GM12878 (cell line): ENCODE results near the gene ARAF. TPM values are rescaled to one million over a fixed set of nuclear protein-coding genes. Genes with fewer than 3 reads are reported as not detected.

Source experiments
- ATAC-seq: fragments of 200-7000 bp; cut with Tn5 transposase; 3 replicates; pipeline ENCODE4 v1.9.1; 2020; ENCODE audit warnings: mild to moderate bottlenecking, moderate library complexity
- BruUV-seq: library from RNA; stranded (reverse); fragments of 400-500 nt; replicated peaks from 2 replicates; lab custom pipeline; 2021; lab: Mats Ljungman, UMichigan
- CTCF ChIA-PET: fragments of 300-600 bp; sonication (Branson Sonifier 250); formaldehyde crosslinking; extraction: SDS; loops from one replicate; lab custom pipeline; 2021; ENCODE audit warnings: inconsistent platforms; lab: Yijun Ruan, JAX
- POLR2A ChIA-PET: fragments of 350-600 bp; formaldehyde crosslinking; extraction: SDS; loops from one replicate; lab custom pipeline; 2021; ENCODE audit warnings: inconsistent platforms; lab: Charles Lee
- RAD21 ChIA-PET: fragments of 300-600 bp; sonication (Branson Sonifier 250); formaldehyde crosslinking; loops from one replicate; lab custom pipeline; 2023; ENCODE audit warnings: antibody characterized with exemption; ENCODE audit not compliant: unreplicated experiment; lab: Charles Lee
- SMC1A ChIA-PET: fragments of 300-600 bp; sonication (Branson Sonifier 250); formaldehyde crosslinking; loops from one replicate; lab custom pipeline; 2023; ENCODE audit not compliant: unreplicated experiment, uncharacterized antibody; lab: Charles Lee
- DNase-seq: peaks from one replicate; pipeline ENCODE4 v3.0.0-alpha.2; 2011; ENCODE audit warnings: low read depth, low spot score
- FAIRE-seq: peaks from 3 replicates; lab custom pipeline; 2011; peaks lifted over from hg19 to GRCh38; lab: Jason Lieb, UNC
- H2AFZ ChIP-seq: 2 replicates; pipeline ENCODE4 v1.6.0; 2011; ENCODE audit warnings: low read depth, low read length, control low read depth; ENCODE audit not compliant: control insufficient read depth
- H3K27ac ChIP-seq: 2 replicates; pipeline ENCODE4 v1.5.1; 2011; ENCODE audit warnings: control low read depth; ENCODE audit not compliant: control insufficient read depth, insufficient read depth
- H3K27me3 ChIP-seq, 2 experiments: replicated peaks in 1 of 2; 2 replicates each; pipeline versions ENCODE4 v1.6.0 to v1.6.1; 2011; ENCODE audit warnings: low read length in 1 of 2; ENCODE audit not compliant: control insufficient read depth in 2 of 2, insufficient read depth in 2 of 2
- H3K36me3 ChIP-seq, 2 experiments: 2 replicates each; pipeline ENCODE4 v1.5.1; 2011; ENCODE audit warnings: low read length in 1 of 2; ENCODE audit not compliant: control insufficient read depth in 2 of 2, insufficient read depth in 2 of 2
- H3K4me1 ChIP-seq: 2 replicates; pipeline ENCODE4 v1.6.1; 2011; ENCODE audit warnings: mild to moderate bottlenecking, low read length, moderate library complexity, mixed read lengths; ENCODE audit not compliant: control insufficient read depth, insufficient read depth
- H3K4me2 ChIP-seq: 2 replicates; pipeline ENCODE4 v1.6.0; 2011; ENCODE audit warnings: control low read depth; ENCODE audit not compliant: control insufficient read depth, insufficient read depth
- H3K4me3 ChIP-seq: fragments of 200-600 bp; sonication (generic); 2 replicates; pipeline ENCODE4 v1.5.1; 2016
- H3K79me2 ChIP-seq: 2 replicates; pipeline ENCODE4 v1.6.0; 2011; ENCODE audit warnings: low read length; ENCODE audit not compliant: control insufficient read depth, insufficient read depth
- H3K9ac ChIP-seq: 2 replicates; pipeline ENCODE4 v1.8.0; 2011; ENCODE audit warnings: low read length, control low read depth, mixed read lengths; ENCODE audit not compliant: control insufficient read depth, insufficient read depth
- H3K9me3 ChIP-seq: replicated peaks from 3 replicates; pipeline ENCODE4 v1.5.1; 2011; ENCODE audit warnings: mild to moderate bottlenecking, low read length; ENCODE audit not compliant: control insufficient read depth, insufficient read depth
- H4K20me1 ChIP-seq: 2 replicates; pipeline ENCODE4 v1.6.0; 2011; ENCODE audit not compliant: control insufficient read depth, insufficient read depth
- FOXK2 ChIP-seq: fragments of 450-650 bp; IDR thresholded peaks from 2 replicates; pipeline ENCODE4 v1.6.1; 2017; ENCODE audit warnings: mild to moderate bottlenecking, moderate library complexity
- MXI1 ChIP-seq: fragments of 150-350 bp; IDR thresholded peaks from 2 replicates; pipeline ENCODE4 v1.6.1; 2011; ENCODE audit warnings: low read depth, mild to moderate bottlenecking, inconsistent platforms, low read length, improper control_type of control experiment
- RB1 ChIP-seq: fragments of 450-650 bp; formaldehyde crosslinking; IDR thresholded peaks from 2 replicates; pipeline ENCODE4 v1.6.1; 2017; ENCODE audit warnings: mild to moderate bottlenecking, borderline replicate concordance
- WRNIP1 ChIP-seq: IDR thresholded peaks from 2 replicates; pipeline ENCODE4 v1.6.1; 2011; ENCODE audit warnings: low read depth, low read length, improper control_type of control experiment, borderline replicate concordance
- WGBS: methylation state at CpG from one replicate; pipeline ENCODE4 v1.1.6; 2016; ENCODE audit warnings: low lambda C conversion rate; ENCODE audit not compliant: insufficient replicate concordance, insufficient coverage; ENCODE audit errors: missing lambda C conversion rate; 5-methylcytosine and 5-hydroxymethylcytosine counted together
- in situ Hi-C: fragments of 300-500 bp; cut with MboI; formaldehyde crosslinking; loops from 9 replicates; pipeline ENCODE4 v1.14.3; 2018; ENCODE audit warnings: mixed read lengths
- intact Hi-C: fragments of 100-400 bp; cut with micrococcal nuclease; formaldehyde crosslinking; loops from one replicate; pipeline ENCODE4 v1.14.2; 2022; ENCODE audit not compliant: unreplicated experiment
- polyA plus RNA-seq, 11 experiments: library from polyadenylated mRNA; depleted of rRNA in 4 of 11; unstranded in 6 of 11; stranded (reverse) in 5 of 11; fragments of >200 nt; fragmentation: Nextera tagmentation in 4 of 11; fragmentation: Illumina TruSeq in 1 of 11; extraction: Ambion mirVana in 4 of 11; extraction: Trizol in 1 of 11; gene quantifications; 1 replicate in 1 of 11; 2 replicates in 10 of 11; pipeline versions ENCODE4 v1.2.1 to v1.2.3, GENCODE V29; 2011 to 2016; ENCODE audit warnings: inconsistent platforms in 2 of 11, missing spikeins in 2 of 11, low read depth in 1 of 11
- total RNA-seq, 4 experiments: library from RNA; depleted of rRNA in 3 of 4; stranded (reverse); fragments of >200 nt in 3 of 4; fragmentation: Illumina TruSeq in 1 of 4; extraction: Trizol in 1 of 4; gene quantifications; 2 replicates each; pipeline versions ENCODE4 v1.2.1 to v1.2.3, GENCODE V29; 2013 to 2021
- TF ChIP-seq, protein P1 (sequence below): IDR thresholded peaks from 2 replicates; pipeline ENCODE4 v1.6.1; 2012; ENCODE audit warnings: low read depth, low read length, improper control_type of control experiment
- TF ChIP-seq, protein P2 (sequence below): fragments of 450-650 bp; IDR thresholded peaks from 2 replicates; pipeline ENCODE4 v1.6.1; 2017; ENCODE audit warnings: mild to moderate bottlenecking, moderate library complexity
- TF ChIP-seq, protein P3 (sequence below): fragments of 450-650 bp; IDR thresholded peaks from 2 replicates; pipeline ENCODE4 v1.6.1; 2018; ENCODE audit warnings: mild to moderate bottlenecking, low read depth, moderate library complexity; ENCODE audit not compliant: partially characterized antibody
- TF ChIP-seq, protein P4 (sequence below): IDR thresholded peaks from 2 replicates; pipeline ENCODE4 v1.6.1; 2012; ENCODE audit warnings: mild to moderate bottlenecking, low read depth, low read length
- TF ChIP-seq, protein P5 (sequence below): IDR thresholded peaks from 2 replicates; pipeline ENCODE4 v1.6.1; 2011; ENCODE audit warnings: mild to moderate bottlenecking, low read depth, low read length, moderate library complexity; ENCODE audit not compliant: insufficient replicate concordance

ARAF gene
- total and polyA plus RNA-seq, 10 of the 15 experiments (the other 5 are each of a cell fraction or from before 2014, with no cell fraction given), result 5.0 to 79.2 (median 39.1) TPM

DNA sequence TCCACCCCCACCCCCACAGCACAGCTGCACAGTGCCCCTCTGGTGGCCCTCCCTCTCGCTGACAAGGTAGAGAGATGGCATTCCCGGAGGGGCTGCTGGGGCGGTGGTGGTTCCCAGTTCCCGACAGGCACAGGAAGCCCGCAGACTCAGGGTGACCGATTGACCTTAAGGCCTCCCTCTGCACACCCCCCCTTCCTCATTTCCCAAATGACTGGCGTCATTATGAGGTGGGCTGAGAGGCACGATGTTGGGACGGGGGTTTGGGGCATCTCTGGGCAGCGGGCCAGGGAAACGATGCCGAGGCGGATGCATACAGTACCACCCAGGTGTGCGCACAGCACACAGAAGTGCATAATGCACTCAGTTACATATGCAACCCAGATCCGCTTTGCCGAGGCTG is 17.7 kb downstream of the ARAF start:
- no peaks in the 10 kb centered on the region for H3K36me3 ChIP-seq
- in situ Hi-C loops (no loop called here), intact Hi-C loops (no loop called here)
- no peaks in the 10 kb centered on the region; the same call in 2 of the 3 replicates for H3K9me3 ChIP-seq
- H2AFZ ChIP-seq, result no peak overlapping the region
- DNase-seq, result no peak
- no TSS peak for BruUV-seq
- no peaks in the 10 kb centered on the region; the same call in 1 of the 2 replicates for H3K79me2 ChIP-seq
- WGBS, result 36% methylated on average over 16 of the region's 16 CpGs
- H3K4me3 ChIP-seq, result no peak overlapping the region
- POLR2A ChIA-PET, result no interaction called here
- H3K27ac ChIP-seq, result no peak overlapping the region
- ATAC-seq, result no peak
- no peak overlapping the region for H3K4me2 ChIP-seq
- FAIRE-seq, result no peak
- SMC1A ChIA-PET, result no interaction called here
- H4K20me1 ChIP-seq, result no peaks in the 10 kb centered on the region
- CTCF ChIA-PET, result interaction anchor here (1.5 kb wide), 1 partner anchor 10 kb away, joined by 4 read pairs; no protein-coding TSS in a partner anchor
- no peak overlapping the region for H3K9ac ChIP-seq
- RAD21 ChIA-PET, result interaction anchor here (1.1 kb wide), 1 partner anchor 14 kb away, joined by 4 read pairs; no protein-coding TSS in a partner anchor
- peaks cover 8% of the 10 kb centered on the region for H3K4me1 ChIP-seq
- no peaks in the 10 kb centered on the region for H3K27me3 ChIP-seq
- TF ChIP-seq, protein P1, sequence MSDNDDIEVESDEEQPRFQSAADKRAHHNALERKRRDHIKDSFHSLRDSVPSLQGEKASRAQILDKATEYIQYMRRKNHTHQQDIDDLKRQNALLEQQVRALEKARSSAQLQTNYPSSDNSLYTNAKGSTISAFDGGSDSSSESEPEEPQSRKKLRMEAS, result no peak
- TF ChIP-seq, protein P2, sequence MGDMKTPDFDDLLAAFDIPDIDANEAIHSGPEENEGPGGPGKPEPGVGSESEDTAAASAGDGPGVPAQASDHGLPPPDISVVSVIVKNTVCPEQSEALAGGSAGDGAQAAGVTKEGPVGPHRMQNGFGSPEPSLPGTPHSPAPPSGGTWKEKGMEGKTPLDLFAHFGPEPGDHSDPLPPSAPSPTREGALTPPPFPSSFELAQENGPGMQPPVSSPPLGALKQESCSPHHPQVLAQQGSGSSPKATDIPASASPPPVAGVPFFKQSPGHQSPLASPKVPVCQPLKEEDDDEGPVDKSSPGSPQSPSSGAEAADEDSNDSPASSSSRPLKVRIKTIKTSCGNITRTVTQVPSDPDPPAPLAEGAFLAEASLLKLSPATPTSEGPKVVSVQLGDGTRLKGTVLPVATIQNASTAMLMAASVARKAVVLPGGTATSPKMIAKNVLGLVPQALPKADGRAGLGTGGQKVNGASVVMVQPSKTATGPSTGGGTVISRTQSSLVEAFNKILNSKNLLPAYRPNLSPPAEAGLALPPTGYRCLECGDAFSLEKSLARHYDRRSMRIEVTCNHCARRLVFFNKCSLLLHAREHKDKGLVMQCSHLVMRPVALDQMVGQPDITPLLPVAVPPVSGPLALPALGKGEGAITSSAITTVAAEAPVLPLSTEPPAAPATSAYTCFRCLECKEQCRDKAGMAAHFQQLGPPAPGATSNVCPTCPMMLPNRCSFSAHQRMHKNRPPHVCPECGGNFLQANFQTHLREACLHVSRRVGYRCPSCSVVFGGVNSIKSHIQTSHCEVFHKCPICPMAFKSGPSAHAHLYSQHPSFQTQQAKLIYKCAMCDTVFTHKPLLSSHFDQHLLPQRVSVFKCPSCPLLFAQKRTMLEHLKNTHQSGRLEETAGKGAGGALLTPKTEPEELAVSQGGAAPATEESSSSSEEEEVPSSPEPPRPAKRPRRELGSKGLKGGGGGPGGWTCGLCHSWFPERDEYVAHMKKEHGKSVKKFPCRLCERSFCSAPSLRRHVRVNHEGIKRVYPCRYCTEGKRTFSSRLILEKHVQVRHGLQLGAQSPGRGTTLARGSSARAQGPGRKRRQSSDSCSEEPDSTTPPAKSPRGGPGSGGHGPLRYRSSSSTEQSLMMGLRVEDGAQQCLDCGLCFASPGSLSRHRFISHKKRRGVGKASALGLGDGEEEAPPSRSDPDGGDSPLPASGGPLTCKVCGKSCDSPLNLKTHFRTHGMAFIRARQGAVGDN, result no peak
- TF ChIP-seq, protein P3, sequence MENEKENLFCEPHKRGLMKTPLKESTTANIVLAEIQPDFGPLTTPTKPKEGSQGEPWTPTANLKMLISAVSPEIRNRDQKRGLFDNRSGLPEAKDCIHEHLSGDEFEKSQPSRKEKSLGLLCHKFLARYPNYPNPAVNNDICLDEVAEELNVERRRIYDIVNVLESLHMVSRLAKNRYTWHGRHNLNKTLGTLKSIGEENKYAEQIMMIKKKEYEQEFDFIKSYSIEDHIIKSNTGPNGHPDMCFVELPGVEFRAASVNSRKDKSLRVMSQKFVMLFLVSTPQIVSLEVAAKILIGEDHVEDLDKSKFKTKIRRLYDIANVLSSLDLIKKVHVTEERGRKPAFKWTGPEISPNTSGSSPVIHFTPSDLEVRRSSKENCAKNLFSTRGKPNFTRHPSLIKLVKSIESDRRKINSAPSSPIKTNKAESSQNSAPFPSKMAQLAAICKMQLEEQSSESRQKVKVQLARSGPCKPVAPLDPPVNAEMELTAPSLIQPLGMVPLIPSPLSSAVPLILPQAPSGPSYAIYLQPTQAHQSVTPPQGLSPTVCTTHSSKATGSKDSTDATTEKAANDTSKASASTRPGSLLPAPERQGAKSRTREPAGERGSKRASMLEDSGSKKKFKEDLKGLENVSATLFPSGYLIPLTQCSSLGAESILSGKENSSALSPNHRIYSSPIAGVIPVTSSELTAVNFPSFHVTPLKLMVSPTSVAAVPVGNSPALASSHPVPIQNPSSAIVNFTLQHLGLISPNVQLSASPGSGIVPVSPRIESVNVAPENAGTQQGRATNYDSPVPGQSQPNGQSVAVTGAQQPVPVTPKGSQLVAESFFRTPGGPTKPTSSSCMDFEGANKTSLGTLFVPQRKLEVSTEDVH, result no peak
- TF ChIP-seq, protein P4, sequence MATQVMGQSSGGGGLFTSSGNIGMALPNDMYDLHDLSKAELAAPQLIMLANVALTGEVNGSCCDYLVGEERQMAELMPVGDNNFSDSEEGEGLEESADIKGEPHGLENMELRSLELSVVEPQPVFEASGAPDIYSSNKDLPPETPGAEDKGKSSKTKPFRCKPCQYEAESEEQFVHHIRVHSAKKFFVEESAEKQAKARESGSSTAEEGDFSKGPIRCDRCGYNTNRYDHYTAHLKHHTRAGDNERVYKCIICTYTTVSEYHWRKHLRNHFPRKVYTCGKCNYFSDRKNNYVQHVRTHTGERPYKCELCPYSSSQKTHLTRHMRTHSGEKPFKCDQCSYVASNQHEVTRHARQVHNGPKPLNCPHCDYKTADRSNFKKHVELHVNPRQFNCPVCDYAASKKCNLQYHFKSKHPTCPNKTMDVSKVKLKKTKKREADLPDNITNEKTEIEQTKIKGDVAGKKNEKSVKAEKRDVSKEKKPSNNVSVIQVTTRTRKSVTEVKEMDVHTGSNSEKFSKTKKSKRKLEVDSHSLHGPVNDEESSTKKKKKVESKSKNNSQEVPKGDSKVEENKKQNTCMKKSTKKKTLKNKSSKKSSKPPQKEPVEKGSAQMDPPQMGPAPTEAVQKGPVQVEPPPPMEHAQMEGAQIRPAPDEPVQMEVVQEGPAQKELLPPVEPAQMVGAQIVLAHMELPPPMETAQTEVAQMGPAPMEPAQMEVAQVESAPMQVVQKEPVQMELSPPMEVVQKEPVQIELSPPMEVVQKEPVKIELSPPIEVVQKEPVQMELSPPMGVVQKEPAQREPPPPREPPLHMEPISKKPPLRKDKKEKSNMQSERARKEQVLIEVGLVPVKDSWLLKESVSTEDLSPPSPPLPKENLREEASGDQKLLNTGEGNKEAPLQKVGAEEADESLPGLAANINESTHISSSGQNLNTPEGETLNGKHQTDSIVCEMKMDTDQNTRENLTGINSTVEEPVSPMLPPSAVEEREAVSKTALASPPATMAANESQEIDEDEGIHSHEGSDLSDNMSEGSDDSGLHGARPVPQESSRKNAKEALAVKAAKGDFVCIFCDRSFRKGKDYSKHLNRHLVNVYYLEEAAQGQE, result no peak
- TF ChIP-seq MXI1, result no peak
- TF ChIP-seq FOXK2, result no peak
- TF ChIP-seq, protein P5, sequence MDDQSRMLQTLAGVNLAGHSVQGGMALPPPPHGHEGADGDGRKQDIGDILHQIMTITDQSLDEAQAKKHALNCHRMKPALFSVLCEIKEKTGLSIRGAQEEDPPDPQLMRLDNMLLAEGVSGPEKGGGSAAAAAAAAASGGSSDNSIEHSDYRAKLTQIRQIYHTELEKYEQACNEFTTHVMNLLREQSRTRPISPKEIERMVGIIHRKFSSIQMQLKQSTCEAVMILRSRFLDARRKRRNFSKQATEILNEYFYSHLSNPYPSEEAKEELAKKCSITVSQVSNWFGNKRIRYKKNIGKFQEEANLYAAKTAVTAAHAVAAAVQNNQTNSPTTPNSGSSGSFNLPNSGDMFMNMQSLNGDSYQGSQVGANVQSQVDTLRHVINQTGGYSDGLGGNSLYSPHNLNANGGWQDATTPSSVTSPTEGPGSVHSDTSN, result no peak
- TF ChIP-seq RB1, result no peak
- TF ChIP-seq WRNIP1, result no peak
